Activated CD8-positive, alpha-beta memory T cell treated with anti-CD3 and anti-CD28 coated beads, Interleukin-2, amount 50 U/mL, for 4 hours (primary cell): ENCODE data around the gene P2RY1.
"Not testable (repeated sequence)": the region's sequence is repeated elsewhere in the genome, so short reads cannot be mapped to it uniquely, and the experiment has no call there.

ENCODE experiments used
- DNase-seq: peaks from one replicate; pipeline ENCODE4 v3.0.0-alpha.2; 2020

P2RY1 gene

DNA sequence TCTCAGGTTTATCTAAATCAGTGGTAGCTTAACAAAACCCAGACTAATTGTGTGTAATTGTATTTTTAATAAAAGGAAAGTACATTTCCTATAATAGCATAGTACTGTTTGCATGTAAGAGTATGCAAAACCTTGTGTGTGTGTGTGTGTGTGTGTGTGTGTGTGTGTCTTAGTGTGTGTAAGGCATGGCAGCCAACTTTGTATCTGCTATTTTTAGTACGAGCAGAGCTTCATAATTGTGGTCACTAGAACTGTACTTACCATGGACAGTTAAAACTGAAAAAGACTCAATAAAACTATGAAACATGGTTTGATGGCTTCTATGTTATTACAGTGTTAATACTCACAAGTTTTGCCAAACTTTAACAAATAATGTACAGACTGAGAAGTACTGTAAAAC lies 6.2 kb downstream of the P2RY1 start:
- no peak for DNase-seq

DNA sequence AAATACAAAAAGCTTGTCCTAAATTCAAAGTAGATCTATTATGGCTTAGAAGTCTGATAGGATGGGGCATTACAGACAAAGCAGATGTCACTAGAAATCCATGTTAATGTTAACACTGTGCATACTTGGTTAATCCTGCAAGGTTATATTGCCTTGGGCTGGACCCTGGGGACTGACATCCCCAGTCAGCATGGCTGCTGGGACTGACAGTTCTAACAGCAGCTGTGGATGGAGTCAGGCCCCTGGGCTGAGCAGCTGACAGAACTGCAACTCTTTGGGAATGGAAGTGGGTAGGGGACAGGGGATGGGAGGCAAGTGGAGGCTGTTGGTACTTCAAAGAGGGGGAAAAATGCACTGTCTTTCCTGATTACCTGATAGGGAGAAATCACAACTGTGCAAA lies 7.5 kb downstream of the P2RY1 start:
- no peak for DNase-seq

DNA sequence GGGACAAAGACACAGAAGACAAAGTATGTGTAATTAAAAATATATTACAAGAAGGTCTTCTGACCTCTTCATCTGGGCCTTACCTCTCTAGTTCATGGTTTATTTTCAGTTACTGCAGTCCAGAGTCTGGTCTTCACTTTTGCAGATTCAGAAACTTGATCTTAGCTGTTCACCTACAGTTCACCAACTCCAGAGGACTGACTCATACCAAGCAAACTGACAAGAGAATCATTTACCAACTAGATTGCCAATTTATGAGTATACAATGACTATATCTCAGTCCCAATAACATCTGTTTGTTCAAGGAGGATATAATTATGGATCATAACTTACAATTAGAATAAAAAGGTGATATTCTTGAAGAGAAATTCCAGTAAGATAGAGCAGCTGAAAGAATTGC lies 9.0 kb downstream of the P2RY1 start:
- DNase-seq = no peak

DNA sequence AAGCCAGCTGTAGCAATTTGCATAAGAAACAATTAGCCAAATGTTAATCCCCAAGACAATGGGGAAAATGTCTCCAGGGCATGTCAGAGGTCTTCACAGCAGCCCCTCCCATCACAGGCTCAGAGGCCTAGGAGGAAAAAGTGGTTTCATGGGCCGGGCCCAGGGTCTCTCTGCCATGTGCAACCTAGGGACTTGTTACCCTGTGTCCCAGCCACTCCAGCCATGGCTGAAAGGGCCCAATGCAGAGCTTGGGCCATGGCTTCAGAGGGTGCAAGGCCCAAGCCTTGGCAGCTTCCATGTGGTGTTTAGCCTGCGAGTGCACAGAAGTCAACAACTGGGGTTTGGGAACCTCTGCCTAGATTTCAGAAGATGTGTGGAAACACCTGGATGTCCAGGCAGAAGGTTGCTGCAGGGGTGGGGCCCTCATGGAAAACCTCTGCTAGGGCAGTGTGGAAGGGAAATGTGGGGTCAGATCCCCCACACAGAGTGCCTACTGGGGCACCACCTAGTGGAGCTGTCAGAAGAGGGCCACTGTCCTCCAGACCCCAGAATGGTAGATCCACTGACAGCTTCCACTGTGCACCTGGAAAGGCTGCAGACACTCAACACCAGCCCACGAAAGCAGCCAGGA lies 11.8 kb downstream of the P2RY1 start:
- not testable (repeated sequence) for DNase-seq

DNA sequence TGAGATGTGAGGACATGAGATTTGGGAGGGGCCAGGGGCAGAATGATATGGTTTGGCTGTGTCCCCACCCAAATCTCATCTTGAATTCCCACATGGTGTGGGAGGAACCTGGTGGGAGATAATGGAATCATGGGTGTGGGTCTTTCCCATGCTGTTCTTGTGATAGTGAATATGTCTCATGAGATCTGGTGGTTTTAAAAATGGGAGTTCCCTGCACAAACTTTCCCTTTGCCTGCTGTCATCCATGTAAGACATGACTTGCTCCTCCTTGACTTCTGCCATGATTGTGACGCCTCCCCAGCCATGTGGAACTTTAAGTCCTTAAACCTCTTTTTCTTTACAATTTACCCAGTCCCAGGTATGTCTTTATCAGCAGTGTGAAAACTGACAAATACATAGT lies 12.7 kb downstream of the P2RY1 start:
- DNase-seq = not testable (repeated sequence)

DNA sequence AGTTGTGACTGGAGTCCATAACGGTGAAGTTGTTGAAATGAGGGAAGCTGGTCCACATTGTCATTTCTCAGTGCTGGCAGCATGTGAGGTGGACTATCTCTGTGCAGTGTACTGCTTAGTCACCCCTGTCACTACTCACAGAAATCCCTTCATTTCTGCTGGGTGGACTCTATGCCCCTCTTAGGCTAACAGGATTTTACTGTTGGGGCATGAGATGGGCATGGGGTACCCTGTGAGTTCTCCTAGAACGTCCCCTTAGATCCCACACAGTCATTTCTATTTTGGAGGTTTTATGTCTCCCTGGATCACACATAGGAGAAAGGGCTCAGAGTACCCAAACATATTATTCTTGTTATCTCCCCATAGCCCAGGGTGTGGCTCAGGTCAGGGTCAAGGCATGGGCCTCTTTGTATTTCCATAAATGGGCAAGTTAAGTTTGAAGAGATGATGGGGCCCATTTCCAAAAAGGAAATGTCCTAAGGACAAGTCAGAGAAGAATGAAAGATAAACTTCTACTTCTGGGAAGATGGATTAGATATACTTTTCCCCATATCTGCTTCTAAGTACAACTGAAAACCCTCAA lies 15.2 kb downstream of the P2RY1 start:
- DNase-seq = no peak

DNA sequence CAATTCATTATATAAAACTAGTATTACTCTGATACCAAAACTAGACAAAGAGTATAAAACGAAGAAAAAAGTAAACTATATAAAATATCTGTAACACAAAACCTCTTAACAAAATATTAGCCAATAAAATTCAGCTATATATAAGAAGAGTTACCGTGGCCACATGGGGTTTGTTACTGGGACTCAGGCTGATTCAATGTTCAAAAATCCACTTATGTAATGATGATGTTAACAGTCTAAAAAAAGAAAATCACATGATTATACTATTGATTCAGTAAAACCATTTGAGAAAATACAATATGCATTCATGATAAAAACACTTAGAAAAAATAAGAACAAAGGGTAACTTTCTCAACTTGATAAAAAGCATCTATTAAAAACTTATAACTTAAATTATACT lies 18.3 kb downstream of the P2RY1 start:
- no peak for DNase-seq

DNA sequence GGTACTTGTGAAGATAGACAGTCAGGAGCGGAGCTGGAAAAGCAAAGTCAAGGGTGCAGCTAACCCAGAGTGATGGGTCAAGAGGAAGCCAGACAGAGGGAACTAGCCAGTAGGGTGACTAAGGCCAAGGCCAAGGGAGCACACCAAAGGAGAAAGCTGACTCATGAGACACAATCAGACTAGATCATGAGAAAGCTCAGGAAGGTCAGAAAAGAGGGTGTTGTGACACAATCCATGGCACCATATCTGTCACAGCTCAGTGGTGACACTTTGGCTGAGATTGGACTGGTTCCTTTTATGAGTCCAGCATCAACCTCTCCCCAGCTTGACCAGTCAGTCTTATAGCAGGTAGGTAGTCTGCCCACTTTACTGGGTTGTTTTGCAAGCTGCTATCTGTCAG lies 22.2 kb downstream of the P2RY1 start:
- DNase-seq = no peak

DNA sequence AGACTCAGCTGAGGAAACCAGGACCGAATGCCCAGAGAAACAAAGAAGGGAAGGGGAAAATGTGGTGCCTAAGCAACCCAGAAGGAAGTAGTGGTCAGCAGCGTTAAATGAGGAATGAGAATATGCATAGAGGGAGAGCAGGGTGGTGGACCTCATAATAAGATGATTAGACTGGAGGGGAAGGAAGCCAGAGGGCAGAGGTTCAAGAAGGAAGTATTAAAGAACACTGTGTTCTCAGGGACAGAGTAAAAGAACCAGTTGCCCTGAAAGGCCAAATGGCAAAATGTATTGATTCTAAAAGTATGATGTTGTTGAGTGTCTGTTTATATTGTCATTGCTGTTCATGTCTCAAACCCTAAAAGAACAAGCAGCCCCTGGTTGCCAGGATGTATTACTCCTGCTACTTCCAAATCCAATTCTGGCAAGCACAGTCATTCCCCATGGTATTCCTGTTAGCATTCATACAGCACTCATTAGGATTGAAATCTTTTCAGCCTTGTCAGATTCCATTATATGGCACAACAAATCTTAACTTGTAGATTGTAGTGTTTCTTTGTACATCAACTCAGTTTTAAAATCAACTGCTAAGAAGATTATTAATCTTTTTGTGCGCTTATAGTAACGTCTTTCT lies 23.4 kb downstream of the P2RY1 start:
- no peak for DNase-seq

DNA sequence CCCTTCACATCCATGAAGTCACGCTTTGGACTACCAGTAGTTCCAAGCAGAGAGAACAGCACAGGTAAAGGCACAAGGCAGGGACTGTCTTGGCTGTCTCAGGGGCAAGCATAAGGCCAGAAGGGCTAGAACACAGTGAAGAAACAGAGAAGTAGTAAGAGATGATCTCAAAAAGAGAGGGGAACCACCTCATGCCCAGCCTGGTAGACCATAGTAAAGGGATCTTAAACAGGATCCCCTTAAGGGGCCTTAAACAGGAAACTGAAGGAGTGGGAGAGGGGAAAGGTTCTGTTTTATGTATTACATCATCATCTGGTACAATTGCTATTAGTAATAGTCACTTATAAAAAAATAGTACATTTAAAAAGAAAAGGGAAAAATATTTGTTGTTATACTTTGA lies 25.8 kb downstream of the P2RY1 start:
- DNase-seq = no peak

DNA sequence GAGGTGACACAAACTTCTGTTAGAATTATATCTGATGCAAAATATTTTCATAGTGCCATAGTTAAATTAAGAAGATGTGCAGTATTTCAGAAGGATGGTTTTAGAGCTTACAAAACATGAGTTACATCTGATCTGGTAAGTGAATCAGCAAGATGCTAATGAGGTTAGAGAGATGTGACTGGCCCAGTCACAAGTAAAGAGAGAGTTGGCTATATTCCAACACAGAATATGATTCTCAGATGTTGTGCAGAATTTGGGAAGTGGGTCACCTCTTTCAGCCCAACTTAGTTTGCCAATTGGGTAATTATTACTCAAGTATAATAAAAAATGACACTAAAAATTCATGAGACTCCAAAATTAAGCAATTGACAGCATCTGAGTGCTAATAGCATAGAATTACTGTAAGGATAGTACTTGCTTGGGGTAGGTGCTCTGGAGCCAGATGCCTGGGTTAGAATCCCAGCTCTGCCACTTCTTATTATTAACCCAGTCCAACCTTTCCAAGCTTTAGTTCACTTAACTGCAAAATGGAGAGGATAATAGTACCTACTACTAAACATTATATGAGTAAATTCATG lies 30.8 kb downstream of the P2RY1 start:
- no peak for DNase-seq

DNA sequence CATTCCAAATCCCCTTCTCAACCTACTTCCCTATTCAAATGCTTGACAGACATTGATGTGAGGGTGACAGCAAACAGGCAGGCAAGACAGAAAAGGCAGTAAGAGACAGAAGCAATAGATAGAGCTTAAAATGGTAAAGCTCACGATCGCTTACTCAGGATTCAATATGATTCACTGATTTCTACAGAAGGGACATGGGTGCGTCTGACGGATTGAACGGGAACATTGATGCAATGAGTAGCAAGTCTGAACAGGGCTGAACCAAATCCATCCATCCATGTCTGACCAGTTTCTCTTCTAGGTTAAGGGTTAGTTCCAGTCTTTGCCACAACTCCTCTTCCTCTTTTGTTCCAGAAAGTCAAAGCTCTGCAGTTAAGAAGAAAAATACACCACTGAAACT lies 35.1 kb downstream of the P2RY1 start:
- no peak for DNase-seq

DNA sequence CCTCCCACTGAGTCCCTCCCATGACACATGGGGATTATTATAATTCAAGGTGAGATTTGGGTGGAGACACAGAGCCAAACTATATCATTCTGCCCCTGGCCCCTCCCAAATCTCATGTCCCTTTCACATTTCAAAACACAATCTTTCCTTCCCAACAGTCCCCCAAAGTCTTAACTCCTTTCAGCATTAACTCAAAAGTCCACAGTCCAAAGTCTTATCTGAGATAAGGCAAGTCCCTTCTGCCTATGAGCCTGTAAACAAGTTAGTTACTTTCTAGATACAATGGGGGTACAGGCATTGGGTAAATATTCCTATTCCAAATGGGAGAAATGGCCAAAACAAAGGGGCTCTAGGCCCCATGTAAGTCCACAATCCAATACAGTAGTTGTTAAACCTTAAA lies 38.4 kb downstream of the P2RY1 start:
- DNase-seq = not testable (repeated sequence)

DNA sequence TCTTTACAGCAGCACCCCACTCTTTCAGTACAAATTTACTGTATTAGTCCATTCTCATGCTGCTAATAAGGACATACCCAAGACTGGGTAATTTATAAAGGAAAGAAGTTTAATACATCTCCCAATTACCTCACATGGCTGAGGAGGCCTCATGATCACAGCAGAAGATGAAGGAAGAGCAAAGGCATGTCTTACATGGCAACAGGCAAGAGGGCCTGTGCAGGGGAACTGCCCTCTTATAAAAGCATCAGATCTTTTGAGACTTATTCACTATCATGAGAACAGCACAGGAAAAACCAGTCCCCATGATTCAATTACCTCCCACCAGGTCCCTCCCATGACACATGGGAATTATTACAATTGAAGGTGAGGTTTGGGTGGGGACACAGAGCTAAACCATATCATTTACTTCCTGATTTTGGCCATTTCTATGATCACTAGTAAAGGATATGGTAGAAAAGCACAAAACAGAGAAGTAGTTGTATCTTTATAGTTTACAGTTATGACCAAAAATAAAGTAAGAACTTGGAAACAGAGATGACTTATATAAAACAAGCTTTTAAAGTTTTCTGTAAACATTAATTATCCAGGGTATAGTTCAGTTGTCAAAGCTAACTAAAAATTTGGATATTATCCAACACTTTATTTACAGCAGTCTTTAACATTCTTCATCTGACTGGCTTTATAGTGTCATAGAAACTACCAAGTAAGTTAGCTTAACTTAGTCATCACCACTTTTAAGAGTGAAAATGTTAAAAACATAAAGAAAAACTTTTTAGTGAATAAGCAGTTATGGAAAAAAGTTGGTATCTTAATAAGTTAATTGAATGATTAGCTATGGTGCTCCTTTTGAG lies 40.2 kb downstream of the P2RY1 start:
- no peak for DNase-seq

DNA sequence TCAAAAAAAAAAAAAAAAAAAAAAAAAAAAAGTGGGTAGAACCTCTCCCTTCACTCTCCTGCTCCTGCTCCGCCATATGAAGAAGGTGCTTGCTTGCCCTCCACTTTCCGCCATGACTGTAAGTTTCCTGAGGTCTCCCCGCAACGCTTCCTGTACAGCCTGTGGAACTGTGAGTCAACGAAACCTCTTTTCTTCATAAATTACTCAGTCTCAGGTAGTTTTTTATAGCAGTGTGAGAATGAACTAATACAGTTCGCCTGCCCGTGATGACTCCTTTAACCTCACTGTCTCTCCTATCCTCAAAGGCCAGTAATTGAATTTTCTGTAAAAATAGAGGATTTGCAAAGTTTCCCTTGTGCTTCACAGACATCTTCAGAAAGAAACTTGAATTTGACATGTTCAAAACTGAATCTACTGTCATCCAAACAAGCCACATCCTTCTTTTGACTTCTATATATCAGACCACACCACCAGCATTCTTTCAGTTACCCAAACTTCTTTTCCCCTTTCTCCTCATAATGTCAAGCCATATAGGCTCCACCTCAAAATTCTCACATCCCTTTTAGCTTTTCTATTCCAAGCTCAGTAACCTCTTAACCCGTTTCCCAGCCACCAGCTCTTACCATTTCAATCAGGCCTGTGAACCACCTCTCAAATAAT lies 44.3 kb downstream of the P2RY1 start:
- DNase-seq = no peak

DNA sequence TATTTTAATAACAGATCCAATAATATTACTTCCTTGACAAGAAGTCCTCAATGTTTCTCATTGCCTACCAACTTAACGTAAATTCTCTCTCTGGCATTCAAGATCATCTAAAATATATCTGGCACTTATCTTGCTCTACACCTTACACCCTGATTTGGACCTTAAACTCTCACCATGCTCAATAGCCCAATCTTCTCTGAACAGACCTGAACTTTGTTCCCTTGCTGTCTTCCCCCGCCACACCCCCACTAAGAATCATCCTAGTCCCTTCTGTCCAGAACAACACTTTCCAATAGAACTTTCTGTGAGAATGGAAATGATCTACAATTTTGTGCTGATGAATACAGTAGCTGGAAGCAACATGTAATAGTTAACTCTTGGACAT lies 44.9 kb downstream of the P2RY1 start:
- no peak for DNase-seq

DNA sequence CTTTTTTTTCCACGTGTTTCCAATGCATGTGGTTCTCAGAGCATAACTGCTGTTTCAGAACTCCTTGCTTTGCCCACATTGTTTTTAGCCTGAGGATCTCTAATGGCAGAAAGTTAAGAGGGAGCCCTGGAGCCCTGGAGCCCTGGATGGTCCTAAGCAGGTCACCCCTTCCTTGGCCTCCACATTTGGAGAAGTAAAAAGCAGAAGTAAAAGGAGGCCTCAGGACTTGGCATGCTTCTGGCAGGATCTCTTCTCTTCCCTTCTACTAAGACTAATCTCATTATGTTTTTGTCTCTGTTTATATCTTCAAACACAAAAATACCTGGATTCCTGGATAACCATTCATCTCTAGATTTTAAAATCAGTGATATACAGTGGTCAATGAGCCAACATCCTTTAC lies 50.1 kb downstream of the P2RY1 start:
- DNase-seq = no peak
